Keratinocyte (primary cell): ENCODE measurements around the gene BCAS3. TPM values are rescaled to one million over a fixed set of nuclear protein-coding genes. Genes with fewer than 3 reads are reported as not detected.

ENCODE experiments used
- DNase-seq: peaks from one replicate; pipeline ENCODE4 v3.0.0-alpha.2; 2011; ENCODE audit warnings: low read depth, missing footprints, low spot score
- FAIRE-seq: peaks from 2 replicates; lab custom pipeline; 2011; peaks lifted over from hg19 to GRCh38; lab: Jason Lieb, UNC
- H2AFZ ChIP-seq: 2 replicates; pipeline ENCODE4 v1.6.0; 2012; ENCODE audit warnings: low read length, control low read depth, inconsistent platforms; ENCODE audit not compliant: control insufficient read depth
- H3K27ac ChIP-seq: 2 replicates; pipeline ENCODE4 v1.5.1; 2011; ENCODE audit warnings: low read length; ENCODE audit not compliant: control insufficient read depth, insufficient read depth
- H3K27me3 ChIP-seq: 3 replicates; pipeline ENCODE4 v1.6.0; 2011; ENCODE audit warnings: low read length; ENCODE audit not compliant: control insufficient read depth, insufficient read depth; ENCODE audit errors: extremely low read depth
- H3K36me3 ChIP-seq, 2 experiments: 2 replicates in 1 of 2; 3 replicates in 1 of 2; pipeline ENCODE4 v1.5.1; 2011; ENCODE audit warnings: low read length in 2 of 2, mild to moderate bottlenecking in 1 of 2; ENCODE audit not compliant: control insufficient read depth in 2 of 2, insufficient read depth in 2 of 2; ENCODE audit errors: extremely low read depth in 1 of 2
- H3K4me1 ChIP-seq: 3 replicates; pipeline ENCODE4 v1.5.1; 2011; ENCODE audit warnings: low read length; ENCODE audit not compliant: control insufficient read depth, insufficient read depth; ENCODE audit errors: extremely low read depth
- H3K4me2 ChIP-seq: 3 replicates; pipeline ENCODE4 v1.6.0; 2011; ENCODE audit warnings: low read depth, low read length; ENCODE audit not compliant: control insufficient read depth, insufficient read depth; ENCODE audit errors: extremely low read depth
- H3K4me3 ChIP-seq, 3 experiments: fragments of 200-600 bp in 1 of 3; sonication (generic) in 1 of 3; 2 replicates in 2 of 3; 3 replicates in 1 of 3; pipeline ENCODE4 v1.5.1; 2011 to 2016; ENCODE audit warnings: low read length in 3 of 3, mild to moderate bottlenecking in 3 of 3, control low read depth in 2 of 3, inconsistent platforms in 1 of 3, low read depth in 1 of 3, mixed read lengths in 1 of 3, mixed run types in 1 of 3, moderate library complexity in 1 of 3; ENCODE audit not compliant: control insufficient read depth in 2 of 3, insufficient read depth in 2 of 3; ENCODE audit errors: extremely low read depth in 1 of 3
- H3K79me2 ChIP-seq: 2 replicates; pipeline ENCODE4 v1.6.0; 2012; ENCODE audit warnings: low read length; ENCODE audit not compliant: control insufficient read depth, insufficient read depth
- H3K9ac ChIP-seq: 3 replicates; pipeline ENCODE4 v1.6.0; 2011; ENCODE audit warnings: low read length; ENCODE audit not compliant: control insufficient read depth, insufficient read depth; ENCODE audit errors: extremely low read depth
- H3K9me1 ChIP-seq: 3 replicates; pipeline ENCODE4 v1.6.0; 2011; ENCODE audit warnings: low read length; ENCODE audit not compliant: control insufficient read depth, insufficient read depth; ENCODE audit errors: extremely low read depth
- H3K9me3 ChIP-seq: 2 replicates; pipeline ENCODE4 v1.5.1; 2012; ENCODE audit warnings: low read depth, low read length; ENCODE audit not compliant: control insufficient read depth
- H4K20me1 ChIP-seq: 3 replicates; pipeline ENCODE4 v1.6.0; 2011; ENCODE audit warnings: low read length; ENCODE audit not compliant: control insufficient read depth, insufficient read depth; ENCODE audit errors: extremely low read depth
- EZH2 ChIP-seq: IDR thresholded peaks from one replicate; pipeline ENCODE4 v1.6.1; 2012; ENCODE audit warnings: inconsistent platforms, mild to moderate bottlenecking, low read length, moderate library complexity
- dilution Hi-C: fragments of 300-500 bp; cut with MboI; formaldehyde crosslinking; loops from one replicate; pipeline ENCODE4 v1.7.0; 2020; ENCODE audit warnings: low sequenced_read_pairs; ENCODE audit not compliant: extremely low pct_ligation_motif_present
- polyA plus RNA-seq, 5 experiments: library from polyadenylated mRNA; depleted of rRNA in 3 of 5; stranded (reverse) in 3 of 5; stranded (forward) in 1 of 5; unstranded in 1 of 5; fragments of >200 nt; gene quantifications; 1 replicate in 1 of 5; 2 replicates in 3 of 5; 3 replicates in 1 of 5; pipeline versions ENCODE4 v1.2.1 to v1.2.3, GENCODE V29; 2011 to 2012; ENCODE audit warnings: missing spikeins in 2 of 5, low read depth in 1 of 5, low replicate concordance in 1 of 5
- TF ChIP-seq, protein P1 (sequence below), 3 experiments: IDR thresholded peaks in 1 of 3; conservative IDR thresholded peaks in 1 of 3; optimal IDR thresholded peaks in 1 of 3; 2 replicates in 2 of 3; 3 replicates in 1 of 3; pipeline versions ENCODE3 to v1.5.1; 2011; ENCODE audit warnings: low read length in 3 of 3, mild to moderate bottlenecking in 3 of 3, moderate library complexity in 2 of 3, control low read depth in 1 of 3, inconsistent platforms in 1 of 3; ENCODE audit not compliant: insufficient read depth in 2 of 3; ENCODE audit errors: extremely low read depth in 1 of 3

BCAS3 gene
- polyA plus RNA-seq, 1 donor (not counting 4 experiments of a cell fraction or from before 2014, with no cell fraction given), result 11.8 TPM

DNA sequence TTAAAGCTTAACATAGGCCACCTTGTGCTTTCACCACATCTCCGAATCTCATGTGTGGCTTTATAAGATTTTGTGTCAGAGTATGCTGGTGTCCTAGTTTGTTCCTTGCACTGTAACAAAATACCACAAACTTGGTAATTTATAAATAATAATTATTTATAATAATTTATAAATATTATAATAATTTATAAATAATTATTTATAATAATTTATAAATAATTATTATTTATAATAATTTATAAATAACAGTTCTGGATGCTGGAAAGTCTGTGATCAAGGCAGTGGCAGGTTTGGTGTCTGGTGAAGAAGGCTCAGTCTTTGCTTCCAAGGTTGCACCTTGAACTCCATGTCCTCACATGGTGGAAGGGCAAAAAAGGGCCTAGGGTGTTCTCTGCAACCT is 147.7 kb downstream of the BCAS3 start:
- Histone ChIP-seq H3K27ac (no peak overlapping the region), H3K9me1 (no peaks in the 10 kb centered on the region), H3K79me2 (no peaks in the 10 kb centered on the region), H3K27me3 (no peaks in the 10 kb centered on the region), H4K20me1 (no peaks in the 10 kb centered on the region), H3K4me3 (no peak overlapping the region), H3K9ac (no peak overlapping the region), H2AFZ (no peak overlapping the region), H3K9me3 (no peaks in the 10 kb centered on the region), H3K4me1 (no peaks in the 10 kb centered on the region), H3K36me3 (no peaks in the 10 kb centered on the region), H3K4me2 (no peak overlapping the region)
- TF ChIP-seq EZH2, result no peak
- TF ChIP-seq, protein P1, sequence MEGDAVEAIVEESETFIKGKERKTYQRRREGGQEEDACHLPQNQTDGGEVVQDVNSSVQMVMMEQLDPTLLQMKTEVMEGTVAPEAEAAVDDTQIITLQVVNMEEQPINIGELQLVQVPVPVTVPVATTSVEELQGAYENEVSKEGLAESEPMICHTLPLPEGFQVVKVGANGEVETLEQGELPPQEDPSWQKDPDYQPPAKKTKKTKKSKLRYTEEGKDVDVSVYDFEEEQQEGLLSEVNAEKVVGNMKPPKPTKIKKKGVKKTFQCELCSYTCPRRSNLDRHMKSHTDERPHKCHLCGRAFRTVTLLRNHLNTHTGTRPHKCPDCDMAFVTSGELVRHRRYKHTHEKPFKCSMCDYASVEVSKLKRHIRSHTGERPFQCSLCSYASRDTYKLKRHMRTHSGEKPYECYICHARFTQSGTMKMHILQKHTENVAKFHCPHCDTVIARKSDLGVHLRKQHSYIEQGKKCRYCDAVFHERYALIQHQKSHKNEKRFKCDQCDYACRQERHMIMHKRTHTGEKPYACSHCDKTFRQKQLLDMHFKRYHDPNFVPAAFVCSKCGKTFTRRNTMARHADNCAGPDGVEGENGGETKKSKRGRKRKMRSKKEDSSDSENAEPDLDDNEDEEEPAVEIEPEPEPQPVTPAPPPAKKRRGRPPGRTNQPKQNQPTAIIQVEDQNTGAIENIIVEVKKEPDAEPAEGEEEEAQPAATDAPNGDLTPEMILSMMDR (optimal IDR thresholded peaks at IDR 0.05 in 1 of 3, IDR thresholded peaks at IDR 0.05 in 1 of 3, conservative IDR thresholded peaks at IDR 0.05 in 1 of 3; ENCODE audit: extremely low read depth in 1 of 3, insufficient read depth in 2 of 3, low read length in 3 of 3), result no peak
- dilution Hi-C loops, result no loop called here
- no peak for FAIRE-seq
- no peak for DNase-seq

DNA sequence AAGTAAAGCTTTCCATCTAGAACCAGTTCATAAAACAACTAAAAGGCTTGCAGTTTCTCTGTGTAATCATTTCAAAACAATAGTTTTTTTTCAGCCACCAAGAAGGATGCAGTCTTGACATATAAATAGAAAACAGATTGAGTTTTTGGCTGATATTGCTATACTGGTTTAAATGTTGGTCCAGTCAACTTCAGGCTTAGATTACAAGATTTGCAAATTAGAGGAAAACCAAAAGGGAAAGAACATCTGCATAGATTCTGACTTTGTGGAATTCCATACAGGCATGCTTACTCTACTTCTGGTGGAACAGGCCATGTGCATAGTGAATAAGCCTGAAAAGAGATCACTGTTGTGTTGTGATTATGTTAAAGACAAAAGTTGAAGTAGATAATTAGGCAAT is 150.3 kb downstream of the BCAS3 start:
- H3K9me1 ChIP-seq, result no peaks in the 10 kb centered on the region
- H2AFZ ChIP-seq, result no peak overlapping the region
- H3K9ac ChIP-seq, result no peak overlapping the region
- no peaks in the 10 kb centered on the region for H4K20me1 ChIP-seq
- no peak for DNase-seq
- H3K27ac ChIP-seq, result no peak overlapping the region
- dilution Hi-C loops, result no loop called here
- H3K4me2 ChIP-seq, result no peak overlapping the region
- H3K79me2 ChIP-seq, result no peaks in the 10 kb centered on the region
- no peaks in the 10 kb centered on the region for H3K9me3 ChIP-seq
- H3K4me3 ChIP-seq, result no peak overlapping the region
- FAIRE-seq, result no peak
- no peaks in the 10 kb centered on the region for H3K36me3 ChIP-seq
- no peaks in the 10 kb centered on the region for H3K27me3 ChIP-seq
- TF ChIP-seq, protein P1 (optimal IDR thresholded peaks at IDR 0.05 in 1 of 3, IDR thresholded peaks at IDR 0.05 in 1 of 3, conservative IDR thresholded peaks at IDR 0.05 in 1 of 3; ENCODE audit: extremely low read depth in 1 of 3, insufficient read depth in 2 of 3, low read length in 3 of 3), result no peak
- TF ChIP-seq EZH2, result no peak
- no peaks in the 10 kb centered on the region for H3K4me1 ChIP-seq
